Sciatic nerve (tissue), 2 donors: Measurements from ENCODE around the gene TNXB. TPM values are rescaled to one million over a fixed set of nuclear protein-coding genes. Genes with fewer than 3 reads are reported as not detected.
"Not testable (repeated sequence)": the region's sequence is repeated elsewhere in the genome, so short reads cannot be mapped to it uniquely, and the experiment has no call there.

ENCODE experiments used
- ATAC-seq: fragments of 200-7000 bp; cut with Tn5 transposase; one replicate; pipeline ENCODE4 v1.9.1; 2020; ENCODE audit warnings: mild to moderate bottlenecking, moderate library complexity
- DNase-seq: peaks from one replicate; pipeline ENCODE4 v3.0.0-alpha.2; 2020; ENCODE audit warnings: low spot score
- intact Hi-C: fragments of 100-400 bp; cut with DNase I; formaldehyde crosslinking; loops from one replicate; pipeline ENCODE4 v1.14.2; 2022
- total RNA-seq: library from RNA; stranded (reverse); fragmentation: NEBNext Ultra II Directional; extraction: Animal tissue kit (Norgen Biotek cat#: 25700); gene quantifications from one replicate; pipeline ENCODE4 v1.2.1, GENCODE V29; 2021
- donor health status: DM: no; HTN: no; CAD: no.
- donor health status: DM: no; HTN: no; CAD: no.

Gene TNXB
- total RNA-seq, 1 donor from 2014 or later = 423 TPM

DNA sequence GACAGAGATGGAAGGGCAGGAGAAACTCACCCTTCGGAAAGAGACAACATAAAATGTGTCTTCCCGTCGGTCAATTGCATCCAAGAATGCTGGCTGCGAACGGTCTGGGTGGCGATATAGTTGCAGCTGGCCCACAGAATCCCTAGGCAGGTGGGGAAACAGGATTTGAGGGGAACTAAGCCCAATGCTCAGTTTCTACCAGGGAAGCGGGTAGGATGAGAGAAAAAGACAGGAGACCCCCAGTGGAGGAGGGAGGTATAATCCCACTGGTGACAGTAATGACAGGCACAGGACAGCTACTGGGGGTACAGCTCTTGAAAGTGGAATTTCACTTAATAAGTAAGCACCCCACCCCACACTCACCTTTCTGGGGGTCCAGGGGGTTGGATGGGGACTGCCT lies 7.5 kb upstream of the TNXB start:
- ATAC-seq (no peak), DNase-seq (no peak)
- intact Hi-C loops = no loop called here

DNA sequence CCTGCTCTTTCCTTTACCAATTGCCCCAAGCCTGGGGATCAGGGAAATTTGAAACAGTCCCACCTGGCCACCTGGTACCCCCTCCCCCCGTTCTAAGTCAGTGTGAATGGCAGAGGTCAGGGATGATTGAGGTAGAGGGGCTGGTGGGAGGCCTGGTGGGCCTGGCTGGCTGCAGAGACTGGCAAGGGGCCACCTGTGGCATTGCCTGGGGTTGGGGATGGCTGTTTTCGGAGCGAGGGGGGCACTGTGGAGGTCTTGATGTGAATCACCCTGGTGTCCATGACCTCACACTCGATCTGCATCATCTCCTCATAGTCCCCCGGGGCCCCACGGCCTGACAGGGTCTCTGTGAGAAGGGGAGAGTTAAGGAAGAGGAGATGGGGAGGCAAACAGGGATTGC lies 6.5 kb upstream of the TNXB start:
- no peak for ATAC-seq
- intact Hi-C loops = no loop called here
- peak; percentile 63 for DNase-seq

GRCh38 chr6:32114796-32115195 lies 5.7 kb upstream of the TNXB start:
- intact Hi-C loops = no loop called here
- ATAC-seq (no peak), DNase-seq (no peak)

GRCh38 chr6:32113386-32114352 lies 4.5 kb upstream of the TNXB start:
- intact Hi-C loops = no loop called here
- peak; percentile 90 for DNase-seq
- peak; percentile 91 for ATAC-seq

GRCh38 chr6:32112431-32112980 lies 3.4 kb upstream of the TNXB start:
- peak; percentile 73 for DNase-seq
- intact Hi-C loops = no loop called here
- ATAC-seq = peak; percentile 9

DNA sequence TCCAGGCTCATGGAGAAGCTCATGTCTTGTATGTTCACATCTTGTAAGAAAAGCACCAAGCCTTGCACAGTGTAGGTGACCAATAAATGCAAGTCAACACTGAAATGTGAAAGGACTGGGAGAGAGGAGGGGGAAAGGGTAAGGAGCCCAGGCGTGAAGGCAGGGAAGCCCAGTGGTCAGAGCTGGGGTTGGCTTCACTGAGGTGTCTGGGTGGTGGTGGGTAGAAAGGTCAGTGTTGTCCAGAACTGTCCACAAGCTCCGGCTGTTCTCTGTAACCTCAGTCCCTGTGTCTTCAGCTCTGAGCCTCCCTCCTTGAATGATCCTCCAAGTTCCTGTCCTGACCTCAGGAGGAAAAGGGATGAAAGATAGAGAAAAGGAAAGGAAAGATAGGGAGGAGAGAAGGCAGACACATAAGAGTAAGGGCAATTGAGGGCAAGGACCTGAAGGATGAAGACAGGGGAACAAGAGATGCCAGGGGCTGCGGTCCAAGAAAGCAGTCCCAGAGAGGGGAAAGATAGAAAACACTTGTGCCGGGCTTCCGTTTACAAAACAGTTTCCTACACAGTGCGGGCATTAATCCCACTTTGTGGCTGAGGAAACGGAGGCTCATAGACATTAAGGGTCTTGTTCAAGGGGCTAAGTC lies 2.4 kb upstream of the TNXB start:
- ATAC-seq = peak; percentile 1

DNA sequence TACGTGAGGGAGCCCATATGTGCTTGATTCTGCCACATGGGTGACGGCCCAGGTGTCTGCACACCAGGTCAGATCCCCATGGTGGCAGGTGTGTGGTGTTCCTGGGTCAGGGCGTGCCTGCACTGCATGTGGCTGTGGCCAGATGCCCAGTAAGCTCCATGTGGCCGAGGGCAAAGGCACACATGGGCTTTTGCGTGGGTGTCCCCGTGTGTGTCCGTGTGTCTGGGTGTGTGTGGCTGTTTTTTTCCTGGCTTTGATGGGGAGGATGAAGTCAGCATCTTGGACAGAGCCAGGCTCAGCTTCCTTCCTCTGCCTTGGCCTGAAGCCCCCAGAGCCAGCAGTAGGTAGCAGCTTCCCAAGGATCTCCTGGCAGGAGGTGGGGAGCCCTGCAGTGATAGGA lies 1.5 kb upstream of the TNXB start:
- ATAC-seq (no peak), DNase-seq (peak; percentile 64)
- intact Hi-C loops = no loop called here

More for the DNA sequence above, 2.4 kb upstream of the TNXB start:
- no peak for DNase-seq
- intact Hi-C loops = no loop called here

DNA sequence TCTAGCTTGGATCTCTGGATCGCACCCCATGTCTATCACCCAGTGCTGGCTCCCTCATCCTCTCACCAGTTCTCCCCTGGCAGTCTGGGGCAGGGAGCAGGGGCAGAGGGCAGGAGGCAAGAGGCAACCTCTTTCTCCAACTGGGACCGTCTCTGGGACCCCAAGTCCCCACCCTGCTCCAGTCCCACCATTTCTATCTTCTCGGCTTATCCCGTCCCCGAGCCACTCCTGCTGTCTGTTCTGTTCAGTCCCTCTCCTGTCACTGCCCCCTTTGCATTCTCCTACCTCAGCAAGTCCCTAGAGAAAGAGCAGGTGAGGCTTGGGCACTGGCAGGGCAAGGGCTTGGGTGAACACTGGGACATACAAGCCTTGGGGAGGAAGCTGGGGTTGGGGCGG lies 625 bp upstream of the TNXB start:
- DNase-seq = no peak
- ATAC-seq = no peak
- intact Hi-C loops = no loop called here

DNA sequence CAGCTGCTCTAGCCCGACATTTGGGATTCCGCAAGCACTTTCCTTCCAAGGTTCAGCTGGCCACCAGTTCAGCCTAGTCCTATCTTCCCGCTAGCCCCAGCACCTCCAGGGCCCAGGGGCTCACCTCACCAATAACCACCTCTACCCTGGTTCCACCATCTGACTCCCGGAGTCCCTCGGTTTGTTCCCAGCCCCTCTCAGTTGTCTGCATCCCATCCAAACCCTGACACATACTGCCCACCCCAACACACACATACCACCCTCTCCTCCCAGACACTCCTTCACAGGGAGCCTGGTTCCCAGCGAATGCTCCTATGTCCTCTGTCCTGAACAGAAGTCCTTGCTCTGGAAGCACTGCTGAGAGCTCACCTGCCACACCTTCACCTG lies 418 bp downstream of the TNXB start:
- intact Hi-C loops = no loop called here
- DNase-seq (no peak), ATAC-seq (peak; percentile 7)

DNA sequence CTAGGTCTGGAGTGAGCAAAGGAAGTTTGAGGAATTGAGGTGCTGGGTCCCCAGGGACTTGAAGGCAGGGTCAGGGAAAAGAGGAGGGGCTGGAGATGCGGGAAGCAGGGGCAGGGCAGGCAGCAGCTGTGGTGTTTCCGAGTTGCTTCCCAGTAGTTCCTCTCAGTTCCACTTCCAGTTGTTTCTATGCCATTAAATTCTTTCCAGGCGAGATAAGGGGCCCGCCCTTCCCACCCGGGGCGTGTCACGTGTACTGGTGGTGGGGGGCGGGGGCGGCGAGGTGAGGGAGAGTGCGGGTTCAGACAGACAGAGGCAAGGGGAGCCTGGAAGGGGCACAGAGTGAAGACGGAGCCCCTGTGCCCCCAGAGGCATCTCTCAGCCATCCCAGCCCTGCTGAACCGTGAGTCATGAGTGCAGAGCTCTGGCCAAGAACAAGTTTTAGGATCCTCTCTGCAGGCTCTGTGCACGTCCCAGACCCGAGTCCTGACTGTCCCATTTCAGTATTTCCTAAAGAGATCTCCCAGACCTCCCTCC lies 977 bp downstream of the TNXB start:
- ATAC-seq (peak; percentile 82), DNase-seq (peak; percentile 85)
- intact Hi-C loops = no loop called here

GRCh38 chr6:32107406-32107805 lies 1.7 kb downstream of the TNXB start:
- DNase-seq = peak; percentile 63
- ATAC-seq = no peak
- intact Hi-C loops = no loop called here

- DNase-seq (no peak), ATAC-seq (no peak)
- intact Hi-C loops = no loop called here
These were observed 3.7 kb downstream of the TNXB start for GRCh38 chr6:32105433-32105832.

DNA sequence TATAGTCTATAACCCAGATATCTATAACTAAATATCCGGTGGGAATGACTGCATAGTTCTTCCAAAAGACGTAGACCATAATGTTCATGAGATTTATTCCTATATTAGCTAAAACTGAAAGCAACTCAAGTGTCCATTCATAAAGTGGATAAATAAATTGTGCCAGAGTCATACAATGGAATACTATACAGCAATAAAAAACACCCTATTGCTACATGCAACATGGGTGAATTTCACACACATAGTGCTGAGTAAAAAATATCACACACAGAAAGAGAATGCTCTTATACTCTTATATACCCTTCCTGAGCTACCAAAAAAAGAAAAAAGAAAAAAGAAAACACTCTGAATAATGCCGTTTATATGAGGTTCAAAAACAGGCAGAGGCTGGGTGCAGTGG lies 6.9 kb downstream of the TNXB start:
- no peak for DNase-seq
- intact Hi-C loops = no loop called here
- ATAC-seq = no peak

GRCh38 chr6:32100251-32100650 lies 8.9 kb downstream of the TNXB start:
- intact Hi-C loops, ATAC-seq, DNase-seq: not testable (repeated sequence)

DNA sequence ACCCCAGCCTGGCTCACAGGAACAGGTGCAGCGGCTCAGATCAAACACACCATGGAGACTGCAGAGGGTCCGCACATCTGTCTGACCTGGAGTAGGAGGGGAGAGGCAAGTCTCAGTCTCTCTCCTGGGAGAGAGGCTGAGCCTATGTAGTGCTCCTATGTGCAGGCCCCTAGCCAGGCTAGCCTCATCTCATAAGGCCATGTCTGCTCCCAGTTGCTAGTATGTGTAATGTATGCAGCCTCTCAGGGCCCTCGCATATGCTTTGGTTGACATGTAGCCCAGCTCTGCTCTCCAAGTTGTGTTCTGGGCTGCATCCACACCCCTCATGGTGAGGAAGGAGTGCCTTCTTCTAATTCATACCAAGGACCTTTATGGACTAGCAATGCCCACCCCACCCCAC lies 11.8 kb downstream of the TNXB start:
- no peak for ATAC-seq
- no peak for DNase-seq
- intact Hi-C loops = no loop called here

- ATAC-seq (no peak), DNase-seq (no peak)
- intact Hi-C loops = no loop called here
These were observed 12.5 kb downstream of the TNXB start for GRCh38 chr6:32096394-32097258.

DNA sequence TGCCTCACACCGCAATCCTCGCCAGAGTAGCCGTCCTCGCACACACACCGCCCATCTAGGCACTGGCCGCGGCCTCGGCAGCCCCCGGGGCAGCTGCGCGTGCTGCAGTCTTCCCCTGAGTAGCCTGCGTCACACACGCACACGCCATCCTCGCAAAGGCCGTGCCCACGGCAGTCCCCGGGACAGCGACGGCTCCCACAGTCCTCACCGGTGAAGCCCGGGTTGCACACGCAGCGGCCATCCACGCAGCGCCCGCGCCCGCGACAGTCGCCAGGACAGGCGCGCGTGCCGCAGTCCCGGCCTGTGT lies 13.1 kb downstream of the TNXB start:
- ATAC-seq (no peak), DNase-seq (no peak)
- intact Hi-C loops = no loop called here

DNA sequence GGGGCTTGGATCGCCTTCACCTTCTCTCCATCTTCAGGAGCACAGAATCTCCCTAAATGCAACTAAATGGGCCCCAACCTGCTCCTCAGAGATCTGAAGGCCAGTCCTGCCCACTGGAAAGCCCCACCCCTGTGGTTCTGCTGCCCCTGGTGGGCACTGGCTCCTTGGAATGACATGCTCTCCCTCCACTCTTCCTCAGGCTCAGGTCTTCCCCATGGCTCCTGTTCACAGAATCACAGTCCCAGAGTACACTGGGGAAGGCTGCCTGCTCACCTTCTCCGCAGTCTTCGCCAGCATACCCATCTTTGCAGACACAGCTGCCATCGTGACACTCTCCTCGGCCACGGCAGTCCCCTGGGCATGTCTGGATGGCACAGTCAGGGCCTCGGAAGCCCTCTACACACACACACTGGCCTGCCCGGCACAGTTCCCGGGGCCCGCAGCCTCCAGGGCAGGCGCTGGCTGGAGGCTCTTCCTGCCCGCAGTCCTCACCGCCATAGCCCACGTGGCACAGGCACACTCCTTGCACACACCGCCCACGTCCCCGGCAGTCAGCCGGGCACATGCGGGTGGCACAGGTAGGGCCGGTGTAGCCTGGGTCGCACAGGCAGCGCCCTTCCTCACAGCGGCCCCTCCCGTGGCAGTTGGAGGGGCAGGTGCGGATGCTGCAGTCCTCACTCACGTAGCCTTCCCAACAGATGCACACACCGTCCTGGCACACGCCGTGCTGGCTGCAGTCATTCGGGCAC lies 13.6 kb downstream of the TNXB start:
- intact Hi-C loops = no loop called here
- DNase-seq = no peak
- no peak for ATAC-seq
